HG03039 (cell line): Measurements from ENCODE around the gene ANKDD1A.

Source experiments
- ATAC-seq: cut with Tn5 transposase; IDR thresholded peaks from one replicate; pipeline ENCODE4 v1.9.1; 2021; ENCODE audit warnings: mild to moderate bottlenecking, moderate library complexity; ENCODE audit not compliant: unreplicated experiment

ANKDD1A gene

DNA sequence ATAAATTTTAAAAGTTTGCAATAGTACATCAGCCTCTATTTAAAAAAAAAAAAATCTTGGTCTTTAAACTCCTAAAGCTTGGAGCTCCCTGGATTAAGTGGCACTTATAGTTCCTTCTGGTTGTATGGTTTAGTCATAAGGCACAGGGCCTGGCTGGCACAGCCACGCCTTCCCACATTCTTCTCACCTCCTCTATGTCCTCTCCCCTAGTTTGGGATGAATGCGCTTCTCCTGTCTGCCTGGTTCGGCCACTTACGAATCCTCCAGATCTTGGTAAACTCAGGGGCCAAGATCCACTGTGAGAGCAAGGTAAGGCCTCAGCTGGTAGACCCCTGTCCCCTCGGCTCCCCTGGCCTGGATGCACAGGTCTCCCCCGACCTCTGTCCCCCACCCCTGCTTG, 10.0 kb downstream of the ANKDD1A start:
- ATAC-seq: no peak

DNA sequence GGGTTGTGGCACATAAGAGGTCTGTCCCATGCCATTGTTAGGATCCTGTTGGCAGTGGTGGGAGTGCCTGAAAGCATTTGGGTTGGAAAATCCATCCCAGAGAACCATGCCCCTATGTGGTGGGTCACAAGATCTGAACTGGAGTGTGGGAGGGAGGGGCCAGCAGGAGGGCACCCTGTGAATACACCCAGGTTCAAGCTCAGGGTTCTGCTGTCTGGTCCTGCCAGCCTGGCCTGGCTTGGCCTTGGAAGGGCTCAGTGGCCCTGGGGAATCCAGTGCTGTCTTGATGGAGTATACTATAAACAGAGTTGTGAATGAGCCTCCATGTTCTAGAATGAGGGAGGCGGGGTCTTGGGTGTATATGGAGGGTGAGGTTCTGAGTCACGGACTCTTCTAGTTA, 11.8 kb downstream of the ANKDD1A start:
- ATAC-seq: no peak

DNA sequence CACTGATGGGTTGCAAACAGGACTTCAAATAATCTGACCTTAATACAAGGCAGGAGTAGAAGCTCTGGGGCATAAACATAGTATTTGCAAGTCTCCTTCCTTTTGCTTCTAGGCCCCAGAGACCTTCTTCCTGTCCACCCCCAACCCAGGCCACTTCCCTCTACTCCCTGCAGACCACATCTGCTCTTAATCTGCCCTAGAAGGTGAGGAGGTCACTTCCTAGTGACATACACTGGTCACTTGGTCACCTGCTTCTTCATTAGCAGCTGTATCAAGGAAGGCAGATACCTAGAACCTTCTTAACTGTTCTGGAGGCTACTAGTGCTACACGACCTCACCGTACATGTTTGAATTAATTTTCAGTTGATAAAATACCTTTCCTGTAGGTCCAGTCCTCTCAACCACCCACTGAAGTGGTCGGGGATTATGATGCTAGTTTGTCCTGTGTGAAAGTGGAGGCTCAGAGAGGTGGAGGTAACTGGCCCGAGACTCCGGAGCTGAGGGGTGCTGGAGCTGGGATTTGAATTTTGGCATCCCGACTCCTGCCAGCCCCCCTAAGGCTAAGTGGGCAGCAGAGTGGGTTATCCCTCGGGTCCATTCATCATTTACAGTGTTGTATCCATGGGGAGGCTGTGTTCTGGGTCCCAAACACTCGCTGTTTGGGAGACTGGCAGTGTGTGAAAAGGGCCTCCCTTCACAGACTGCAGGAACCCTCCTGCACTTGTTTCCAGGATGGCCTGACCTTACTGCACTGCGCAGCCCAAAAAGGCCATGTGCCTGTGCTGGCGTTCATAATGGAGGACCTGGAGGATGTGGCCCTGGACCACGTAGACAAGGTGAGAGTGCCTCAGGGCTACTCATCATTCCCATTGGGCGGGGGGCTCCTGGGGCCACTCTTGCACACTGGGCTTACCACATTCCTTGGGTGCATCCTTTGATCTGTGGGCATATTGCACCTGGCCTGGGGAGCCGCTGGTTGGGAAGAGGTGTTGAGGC, 13.9 kb downstream of the ANKDD1A start:
- no peak for ATAC-seq

DNA sequence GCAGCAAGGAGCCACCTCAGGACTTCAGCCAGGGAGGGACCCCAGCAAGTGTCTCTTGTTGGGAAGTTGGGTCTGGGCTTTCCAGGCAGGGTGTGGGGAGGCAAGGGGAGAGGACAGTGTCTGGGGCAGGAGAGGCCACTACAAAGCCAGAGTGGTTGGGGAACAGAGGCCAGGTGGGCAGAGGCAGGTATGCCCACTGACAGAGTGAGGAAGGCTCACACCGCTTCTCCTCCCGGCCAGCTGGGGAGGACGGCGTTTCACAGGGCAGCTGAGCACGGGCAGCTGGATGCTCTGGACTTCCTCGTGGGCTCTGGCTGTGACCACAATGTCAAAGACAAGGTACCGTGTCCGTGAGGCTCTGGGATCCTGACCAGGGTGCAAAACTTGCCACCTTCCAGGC, 15.0 kb downstream of the ANKDD1A start:
- ATAC-seq: no peak

DNA sequence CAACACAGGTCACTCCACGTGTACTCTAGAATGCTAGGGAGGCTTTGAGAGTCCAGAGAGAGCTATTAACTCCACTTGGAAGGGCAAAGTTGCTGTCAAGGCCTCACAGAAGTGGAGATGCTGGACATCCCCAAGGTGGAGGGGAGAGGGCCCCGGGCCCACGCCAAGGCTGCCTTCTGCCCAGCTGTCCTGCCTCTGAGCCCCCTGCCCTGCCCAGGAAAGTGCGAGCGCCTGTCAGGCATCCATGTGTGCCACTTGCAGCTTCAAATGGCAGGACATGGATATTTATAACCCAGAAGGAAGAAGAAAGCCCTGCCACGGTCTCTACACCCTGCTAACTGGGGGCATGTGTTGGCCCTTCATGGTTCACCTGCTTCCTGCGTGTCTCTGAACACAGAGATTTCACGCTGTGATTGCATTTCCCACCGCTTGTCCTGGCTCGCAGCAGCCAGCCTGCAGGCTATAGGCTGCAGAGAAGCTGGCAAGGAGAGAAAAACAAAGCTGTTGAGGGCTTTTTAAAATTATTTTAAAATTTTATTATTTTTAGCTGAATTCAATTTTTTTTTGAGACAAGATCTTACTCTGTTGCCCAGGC, 17.0 kb downstream of the ANKDD1A start:
- ATAC-seq: no peak

DNA sequence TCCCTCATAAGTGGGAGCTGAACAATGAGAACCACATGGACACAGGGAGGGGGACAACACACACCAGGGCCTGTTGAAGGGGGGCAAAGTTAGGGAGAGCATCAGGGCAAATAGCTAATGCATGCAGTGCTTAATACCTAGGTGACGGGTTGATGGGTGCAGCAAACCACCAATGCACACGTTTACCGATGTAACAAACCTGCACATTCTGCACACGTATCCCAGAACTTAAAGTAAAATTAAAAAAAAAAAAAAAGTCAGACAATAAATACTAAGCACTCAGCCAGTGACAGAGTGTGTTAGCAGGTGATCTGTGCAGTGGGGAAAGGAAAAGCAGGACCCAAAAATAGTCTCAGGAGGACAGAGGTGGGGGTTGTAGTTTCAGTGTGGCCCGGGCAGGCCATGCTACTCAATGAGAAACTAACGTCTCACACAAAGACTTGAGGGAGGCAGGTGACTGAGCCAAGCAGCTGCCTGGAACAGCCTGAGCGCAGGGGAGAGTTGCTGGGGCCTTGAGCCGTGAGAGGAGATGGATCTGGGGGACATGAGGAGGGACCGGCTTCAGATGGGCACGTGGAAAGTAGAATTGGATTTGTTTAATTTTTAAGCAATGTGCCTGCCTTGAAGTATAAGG, 18.4 kb downstream of the ANKDD1A start:
- ATAC-seq: peak; percentile 44

DNA sequence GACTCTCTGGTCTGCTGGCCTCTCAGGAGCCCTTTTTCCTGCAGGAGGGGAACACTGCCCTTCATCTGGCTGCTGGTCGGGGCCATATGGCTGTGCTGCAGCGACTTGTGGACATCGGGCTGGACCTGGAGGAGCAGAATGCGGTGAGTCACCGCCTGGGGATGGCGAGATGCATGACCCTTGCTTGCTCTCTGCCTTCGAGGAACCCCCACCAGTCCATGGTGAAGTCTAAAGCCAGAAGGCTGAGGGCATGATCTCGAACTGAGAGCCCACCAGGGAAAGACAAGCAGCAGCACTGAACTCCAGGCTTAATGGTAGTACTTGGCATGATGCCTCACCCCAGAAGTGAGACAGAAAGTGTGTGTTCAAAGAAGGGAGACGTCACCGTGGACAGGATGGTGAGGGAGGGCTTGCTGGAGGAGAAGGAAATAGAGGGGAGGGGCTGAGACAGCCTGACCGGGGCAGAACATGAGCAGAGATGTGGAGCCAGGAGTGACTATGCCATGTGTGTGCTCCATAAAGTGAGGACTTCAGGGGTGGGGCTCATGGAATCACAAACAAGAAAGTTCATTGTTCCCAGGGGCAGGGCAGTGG, 19.2 kb downstream of the ANKDD1A start:
- no peak for ATAC-seq

DNA sequence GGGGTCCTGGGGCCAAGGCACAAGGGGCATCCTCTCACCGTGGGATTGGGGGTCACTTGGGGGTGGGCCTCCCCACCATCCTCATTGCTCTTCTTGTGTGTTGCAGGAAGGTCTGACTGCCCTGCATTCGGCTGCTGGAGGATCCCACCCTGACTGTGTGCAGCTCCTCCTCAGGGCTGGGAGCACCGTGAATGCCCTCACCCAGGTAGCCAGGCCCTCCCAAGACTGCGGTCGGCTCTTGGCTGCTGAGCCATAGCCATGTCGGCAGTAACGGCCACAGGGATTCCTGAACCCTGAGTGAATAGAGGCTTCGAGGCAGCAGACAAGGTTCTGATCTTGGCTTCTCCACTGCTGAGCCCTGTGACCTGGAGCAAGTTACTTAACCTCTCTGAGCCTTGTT, 19.7 kb downstream of the ANKDD1A start:
- ATAC-seq: no peak

DNA sequence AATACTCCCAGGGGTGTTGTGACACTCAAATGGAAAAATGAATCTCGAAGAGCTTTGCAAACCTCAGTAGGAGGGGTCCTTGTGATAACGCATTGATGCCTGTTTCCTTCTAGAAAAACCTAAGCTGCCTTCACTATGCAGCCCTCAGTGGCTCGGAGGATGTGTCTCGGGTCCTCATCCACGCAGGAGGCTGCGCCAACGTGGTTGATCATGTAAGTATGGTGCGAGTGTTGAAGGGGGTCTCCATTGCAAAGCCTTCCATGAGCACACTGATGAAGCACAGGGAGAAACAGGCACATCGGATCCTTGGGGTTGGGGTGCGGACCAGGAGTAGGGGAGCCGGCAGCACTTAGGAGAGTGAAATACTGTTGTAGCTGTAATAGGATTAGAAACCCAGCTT, 22.3 kb downstream of the ANKDD1A start:
- ATAC-seq: no peak

DNA sequence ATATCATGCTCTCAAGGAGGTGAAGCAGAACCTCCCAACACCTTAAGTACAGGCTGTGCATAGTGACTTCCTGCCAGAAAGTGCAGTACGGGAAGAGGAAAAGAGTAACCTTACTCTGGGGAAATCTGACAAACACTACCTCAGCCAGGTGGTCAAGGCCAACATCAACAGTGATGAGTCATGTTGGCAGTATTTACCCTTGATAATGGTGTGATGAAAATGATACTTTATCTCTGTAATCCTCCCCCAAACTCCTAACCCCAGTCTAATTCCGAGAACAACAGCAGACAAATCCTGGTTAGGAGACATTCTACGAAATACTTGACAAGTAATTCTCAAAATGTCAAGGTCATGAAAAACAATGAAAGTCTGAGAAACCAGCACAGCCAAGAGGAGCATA, 26.5 kb downstream of the ANKDD1A start:
- no peak for ATAC-seq

DNA sequence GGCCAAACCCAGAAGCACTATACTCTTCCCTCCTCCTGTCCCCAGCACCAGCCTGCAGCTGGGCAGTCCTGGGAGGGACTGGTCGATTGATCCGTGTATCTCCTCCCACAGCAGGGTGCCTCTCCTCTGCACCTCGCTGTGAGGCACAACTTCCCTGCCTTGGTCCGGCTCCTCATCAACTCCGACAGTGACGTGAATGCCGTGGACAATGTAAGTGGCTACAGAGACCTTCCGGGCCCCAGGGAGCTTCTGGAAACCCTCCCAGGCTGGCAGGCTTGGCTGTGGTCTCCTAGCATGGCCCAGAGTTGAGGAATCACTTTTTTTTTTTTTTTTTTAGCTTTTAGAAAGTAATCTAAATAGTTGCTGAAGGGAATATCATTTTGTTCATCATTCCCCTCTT, 30.7 kb downstream of the ANKDD1A start:
- no peak for ATAC-seq

DNA sequence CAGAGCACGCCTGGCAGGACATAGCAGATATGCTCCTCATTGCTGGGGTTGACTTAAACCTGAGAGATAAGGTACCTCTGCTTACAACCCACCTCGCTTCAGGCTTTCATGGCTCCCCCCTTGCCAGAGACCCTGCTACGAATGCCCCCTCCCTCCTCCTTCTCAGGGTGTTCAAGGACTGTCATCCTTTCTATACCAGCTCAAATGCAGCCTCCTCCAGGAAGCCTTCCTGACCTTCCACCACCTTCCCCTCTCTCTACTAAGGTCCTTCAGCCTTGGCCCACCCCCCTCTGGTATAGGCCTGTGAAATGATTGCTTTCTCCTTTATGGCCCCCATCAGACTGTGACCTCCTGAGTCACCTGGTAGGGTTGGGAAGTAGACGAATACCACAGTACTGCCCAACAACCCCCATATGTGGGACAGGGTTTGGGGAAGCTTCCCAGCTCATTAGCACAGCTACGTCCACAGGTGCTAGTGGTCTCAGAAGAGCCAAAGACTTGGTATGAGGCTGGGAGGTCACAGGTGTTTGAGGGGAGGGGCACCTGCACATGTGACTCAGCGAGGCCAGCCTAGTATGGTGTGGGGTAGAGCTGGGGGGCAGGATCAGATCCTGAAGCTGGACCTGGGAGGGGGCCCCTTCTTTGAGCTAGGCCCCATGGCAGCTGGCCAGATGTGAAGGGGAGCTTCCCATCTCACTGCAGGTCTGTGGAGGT, 32.0 kb downstream of the ANKDD1A start:
- ATAC-seq: no peak

DNA sequence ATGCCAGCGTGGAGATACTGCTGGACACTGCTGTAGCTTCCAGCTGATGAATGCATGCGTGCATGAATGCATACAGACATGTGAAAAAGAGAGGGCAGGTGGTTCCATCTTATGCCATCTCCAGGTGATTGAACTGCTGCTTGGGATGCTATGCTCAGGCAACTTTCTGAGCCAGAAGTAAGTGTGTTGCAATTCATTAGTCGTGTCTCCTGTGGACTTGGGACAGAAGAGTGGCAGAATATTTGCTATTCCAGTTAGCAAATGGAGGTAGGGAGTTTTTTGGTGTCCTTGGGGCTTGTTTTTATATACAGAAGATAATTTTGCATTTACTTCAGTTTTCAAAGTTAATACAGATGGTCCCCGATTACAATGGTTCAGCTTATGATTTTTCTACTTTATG, 33.3 kb downstream of the ANKDD1A start:
- ATAC-seq: no peak

DNA sequence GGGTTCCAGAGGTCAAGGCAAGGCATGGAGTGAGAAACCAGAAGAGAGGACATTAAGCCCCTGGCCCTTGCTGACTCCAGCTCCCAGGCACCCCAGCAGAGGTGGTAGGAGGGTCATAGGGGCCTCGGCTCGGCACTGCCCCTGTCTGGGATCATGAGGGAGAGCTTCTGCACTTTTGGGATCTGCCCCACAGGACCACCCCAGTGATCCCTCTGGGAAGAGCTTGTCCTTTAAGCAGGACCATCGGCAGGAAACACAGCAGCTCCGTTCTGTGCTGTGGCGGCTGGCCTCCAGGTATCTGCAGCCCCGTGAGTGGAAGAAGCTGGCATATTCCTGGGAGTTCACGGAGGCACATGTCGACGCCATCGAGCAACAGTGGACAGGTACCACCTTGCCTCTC, 35.5 kb downstream of the ANKDD1A start:
- no peak for ATAC-seq

DNA sequence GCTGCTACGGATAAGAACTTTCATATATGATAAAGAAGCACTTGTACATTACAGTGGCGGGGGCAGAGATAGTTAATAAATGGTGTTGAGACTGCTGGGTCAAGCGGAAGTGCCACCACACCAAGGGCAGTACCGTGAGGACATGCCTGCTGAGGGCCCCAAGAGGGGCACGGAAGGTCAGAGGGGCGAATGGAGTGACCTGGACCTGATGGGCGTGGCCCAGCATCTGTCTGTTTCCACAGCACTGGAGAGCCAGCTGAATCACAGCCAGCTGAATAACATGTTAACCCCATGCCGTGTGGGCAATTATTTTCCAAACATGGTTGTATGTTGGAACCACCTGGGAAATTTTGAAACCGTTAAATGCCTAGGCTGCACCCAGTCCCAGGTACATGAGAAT, 37.2 kb downstream of the ANKDD1A start:
- ATAC-seq: no peak

DNA sequence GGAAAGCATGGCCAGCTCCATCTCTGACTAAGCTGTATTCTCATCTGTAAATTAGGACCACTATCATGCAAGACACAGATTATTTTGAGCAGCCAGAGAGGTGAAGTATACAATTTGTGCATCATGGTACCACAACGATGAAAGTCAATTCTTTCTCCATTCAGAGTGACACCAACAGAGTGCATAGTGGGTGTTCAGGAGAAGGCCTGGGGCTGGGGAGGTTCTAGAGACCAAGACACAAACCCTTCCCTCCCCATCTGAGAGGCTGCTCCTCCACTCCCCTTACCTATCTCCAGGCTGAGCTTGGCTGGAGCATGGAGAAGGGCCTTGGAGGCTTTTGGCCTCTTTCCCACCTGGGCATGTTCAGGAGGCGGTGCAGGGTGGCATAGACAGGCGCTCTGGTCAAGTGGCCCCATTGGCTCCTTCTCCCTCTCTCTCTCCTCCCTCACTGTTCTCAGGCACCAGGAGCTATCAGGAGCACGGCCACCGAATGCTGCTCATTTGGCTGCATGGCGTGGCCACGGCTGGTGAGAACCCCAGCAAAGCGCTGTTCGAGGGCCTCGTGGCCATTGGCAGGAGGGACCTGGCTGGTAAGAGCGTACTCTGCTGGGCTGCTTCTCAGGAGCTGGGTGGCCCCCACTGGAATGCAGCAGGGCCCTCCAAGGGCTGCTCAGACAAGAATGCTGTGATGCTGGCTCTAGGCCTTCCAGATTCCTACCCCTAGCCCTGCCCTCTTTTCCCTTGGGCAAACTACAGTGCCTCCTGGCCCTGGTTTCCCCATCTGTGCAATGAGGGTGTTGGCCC, 37.9 kb downstream of the ANKDD1A start:
- ATAC-seq: no peak

DNA sequence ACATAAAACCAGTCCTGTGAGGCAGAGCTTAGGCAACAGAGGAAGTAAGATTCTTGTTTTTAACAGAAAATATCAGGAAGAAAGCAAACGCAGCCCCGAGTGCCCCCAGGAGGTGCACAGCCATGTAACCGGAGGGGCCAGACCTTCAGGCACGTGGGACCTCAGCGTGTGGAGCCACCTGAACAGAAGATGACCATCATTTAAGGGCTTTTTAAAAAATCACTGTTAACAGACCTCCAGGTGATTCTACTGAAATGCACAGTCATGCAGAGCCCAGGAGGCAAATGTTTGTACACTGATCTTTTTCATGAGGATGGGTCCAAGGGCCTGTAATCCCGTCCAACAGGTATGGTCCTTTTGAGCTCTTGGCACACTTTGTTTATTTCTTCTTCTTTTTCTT, 39.2 kb downstream of the ANKDD1A start:
- ATAC-seq: no peak

DNA sequence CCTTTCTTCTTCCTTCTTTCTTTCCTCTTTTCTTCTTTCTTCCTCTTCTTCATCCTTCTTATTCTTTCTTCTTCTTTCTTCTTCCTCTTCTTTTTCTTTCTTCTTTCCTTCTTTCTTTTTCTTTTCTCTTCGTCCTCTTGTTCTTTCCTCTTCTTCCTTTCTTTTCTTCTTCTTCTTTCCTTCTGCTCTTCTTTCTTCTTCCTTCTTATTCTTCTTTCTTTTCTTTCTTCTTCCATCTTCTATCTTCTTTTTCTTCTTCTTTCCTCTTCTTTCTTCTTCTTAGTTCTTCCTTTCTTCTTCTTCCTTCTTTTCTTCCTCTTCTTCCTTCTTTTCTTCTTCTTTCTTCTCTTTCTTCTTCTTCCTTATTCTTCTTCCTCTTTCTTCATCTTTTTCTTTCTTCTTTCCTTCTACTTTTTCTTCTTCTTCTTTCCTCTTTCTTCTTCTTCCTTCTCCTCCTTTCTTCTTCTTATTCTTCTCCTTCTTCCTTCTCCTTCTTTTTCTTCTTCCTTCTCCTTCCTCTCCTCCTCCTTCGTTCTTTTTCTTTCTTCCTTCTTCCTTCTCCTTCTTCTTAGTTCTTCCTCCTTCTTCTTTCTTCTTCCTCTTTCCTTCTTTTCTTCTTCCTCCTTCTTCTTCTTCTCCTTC, 40.2 kb downstream of the ANKDD1A start:
- ATAC-seq: no peak

DNA sequence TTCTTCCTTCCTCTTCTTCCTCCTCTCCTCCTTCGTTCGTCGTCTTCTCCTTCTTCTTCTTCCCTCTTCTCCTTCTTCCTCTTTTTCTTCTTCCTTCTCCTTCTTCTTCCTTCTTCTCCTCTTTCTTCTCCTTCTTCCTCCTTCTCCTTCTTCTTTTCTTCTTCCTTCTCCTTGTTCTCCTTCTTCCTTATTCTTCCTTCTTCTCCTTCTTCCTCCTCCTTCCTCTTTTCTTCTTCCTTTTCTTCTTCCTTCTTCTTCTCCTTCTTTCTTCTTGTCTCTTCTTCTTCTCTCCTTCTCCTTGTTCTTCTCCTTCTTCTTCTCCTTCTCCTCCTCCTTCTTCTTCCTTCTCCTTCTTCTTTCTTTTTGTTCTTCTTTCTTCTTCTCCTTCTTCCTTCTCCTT, 42.7 kb downstream of the ANKDD1A start:
- ATAC-seq: no peak

DNA sequence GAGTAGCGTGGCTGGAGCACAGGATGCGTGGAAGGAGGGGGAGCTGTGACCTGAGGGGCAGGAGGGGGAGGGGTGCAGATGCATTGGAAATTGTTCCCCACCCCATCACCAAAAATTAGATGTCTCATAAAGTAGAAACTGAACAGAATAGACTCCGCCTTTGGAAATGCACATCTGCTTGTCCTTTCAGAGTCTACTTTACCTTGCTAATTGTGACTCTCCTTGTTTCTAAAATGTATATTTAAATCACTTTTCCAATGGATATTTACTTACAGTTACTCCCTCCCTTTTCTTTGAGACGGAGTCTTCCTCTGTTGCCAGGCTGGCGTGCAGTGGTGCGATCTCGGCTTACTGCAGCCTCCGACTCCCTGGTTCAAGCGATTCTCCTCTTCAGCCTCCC, 47.4 kb downstream of the ANKDD1A start:
- ATAC-seq: no peak
